ENCODE data around the gene CHI3L2.

- TF ChIP-seq POLR2AphosphoS5 (IDR thresholded peaks at IDR 0.05; ENCODE audit: low read depth, low read length), result no peak
- TF ChIP-seq POLR2A (IDR thresholded peaks at IDR 0.05; ENCODE audit: low read depth, low read length), result no peak
- TF ChIP-seq TAF1 (IDR thresholded peaks at IDR 0.05; ENCODE audit: borderline replicate concordance, low read depth, low read length), result no peak
Observed at GRCh38 chr1:111252786-111253185, 25.3 kb downstream of the CHI3L2 start.

Data from GM12892 (cell line).